HL-60 (cell line): ENCODE measurements around the gene S100A6.

ENCODE experiments used
- DNase-seq, 2 experiments: peaks; one replicate each; pipeline ENCODE4 v3.0.0-alpha.2; 2010 to 2020; ENCODE audit warnings: low read depth in 1 of 2, low spot score in 1 of 2
- H3K27ac ChIP-seq: fragments of 250-450 bp; sonication (Bioruptor Pico); replicated peaks from 2 replicates; pipeline ENCODE4 v1.5.1; 2020; ENCODE audit warnings: mild to moderate bottlenecking, moderate library complexity
- H3K27me3 ChIP-seq: fragments of 250-450 bp; sonication (Bioruptor Pico); 2 replicates; pipeline ENCODE4 v1.5.1; 2021; ENCODE audit warnings: mild to moderate bottlenecking, moderate library complexity; ENCODE audit not compliant: insufficient read depth, poor library complexity, severe bottlenecking
- H3K4me3 ChIP-seq: replicated peaks from 2 replicates; pipeline ENCODE4 v1.5.1; 2011; ENCODE audit warnings: mild to moderate bottlenecking, control low read depth, low read length; ENCODE audit not compliant: insufficient read depth
- GABPA ChIP-seq: IDR thresholded peaks from 2 replicates; pipeline ENCODE4 v1.6.1; 2012; ENCODE audit warnings: low read depth
- POLR2AphosphoS5 ChIP-seq: IDR thresholded peaks from 2 replicates; pipeline ENCODE4 v1.6.1; 2012; ENCODE audit warnings: low read depth
- REST ChIP-seq: IDR thresholded peaks from 2 replicates; pipeline ENCODE4 v1.6.1; 2012; ENCODE audit warnings: low read depth; ENCODE audit not compliant: insufficient replicate concordance
- SPI1 ChIP-seq: IDR thresholded peaks from 2 replicates; pipeline ENCODE4 v1.6.1; 2012; ENCODE audit warnings: low read depth, mild to moderate bottlenecking, borderline replicate concordance
- TF ChIP-seq, protein P1 (sequence below): IDR thresholded peaks from one replicate; pipeline ENCODE4 v1.5.1; 2011; ENCODE audit warnings: low read length, control low read depth, inconsistent platforms; ENCODE audit not compliant: insufficient read depth

S100A6 gene

GRCh38 chr1:153549741-153550397, 14.1 kb upstream of the S100A6 start:
- TF ChIP-seq POLR2AphosphoS5 (no peak), REST (no peak), SPI1 (no peak), GABPA (no peak)
- TF ChIP-seq, protein P1, sequence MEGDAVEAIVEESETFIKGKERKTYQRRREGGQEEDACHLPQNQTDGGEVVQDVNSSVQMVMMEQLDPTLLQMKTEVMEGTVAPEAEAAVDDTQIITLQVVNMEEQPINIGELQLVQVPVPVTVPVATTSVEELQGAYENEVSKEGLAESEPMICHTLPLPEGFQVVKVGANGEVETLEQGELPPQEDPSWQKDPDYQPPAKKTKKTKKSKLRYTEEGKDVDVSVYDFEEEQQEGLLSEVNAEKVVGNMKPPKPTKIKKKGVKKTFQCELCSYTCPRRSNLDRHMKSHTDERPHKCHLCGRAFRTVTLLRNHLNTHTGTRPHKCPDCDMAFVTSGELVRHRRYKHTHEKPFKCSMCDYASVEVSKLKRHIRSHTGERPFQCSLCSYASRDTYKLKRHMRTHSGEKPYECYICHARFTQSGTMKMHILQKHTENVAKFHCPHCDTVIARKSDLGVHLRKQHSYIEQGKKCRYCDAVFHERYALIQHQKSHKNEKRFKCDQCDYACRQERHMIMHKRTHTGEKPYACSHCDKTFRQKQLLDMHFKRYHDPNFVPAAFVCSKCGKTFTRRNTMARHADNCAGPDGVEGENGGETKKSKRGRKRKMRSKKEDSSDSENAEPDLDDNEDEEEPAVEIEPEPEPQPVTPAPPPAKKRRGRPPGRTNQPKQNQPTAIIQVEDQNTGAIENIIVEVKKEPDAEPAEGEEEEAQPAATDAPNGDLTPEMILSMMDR, result no peak
- no peak for DNase-seq
- Histone ChIP-seq H3K27ac (no peak overlapping the region), H3K4me3 (no peak overlapping the region), H3K27me3 (no peaks in the 10 kb centered on the region)

DNA sequence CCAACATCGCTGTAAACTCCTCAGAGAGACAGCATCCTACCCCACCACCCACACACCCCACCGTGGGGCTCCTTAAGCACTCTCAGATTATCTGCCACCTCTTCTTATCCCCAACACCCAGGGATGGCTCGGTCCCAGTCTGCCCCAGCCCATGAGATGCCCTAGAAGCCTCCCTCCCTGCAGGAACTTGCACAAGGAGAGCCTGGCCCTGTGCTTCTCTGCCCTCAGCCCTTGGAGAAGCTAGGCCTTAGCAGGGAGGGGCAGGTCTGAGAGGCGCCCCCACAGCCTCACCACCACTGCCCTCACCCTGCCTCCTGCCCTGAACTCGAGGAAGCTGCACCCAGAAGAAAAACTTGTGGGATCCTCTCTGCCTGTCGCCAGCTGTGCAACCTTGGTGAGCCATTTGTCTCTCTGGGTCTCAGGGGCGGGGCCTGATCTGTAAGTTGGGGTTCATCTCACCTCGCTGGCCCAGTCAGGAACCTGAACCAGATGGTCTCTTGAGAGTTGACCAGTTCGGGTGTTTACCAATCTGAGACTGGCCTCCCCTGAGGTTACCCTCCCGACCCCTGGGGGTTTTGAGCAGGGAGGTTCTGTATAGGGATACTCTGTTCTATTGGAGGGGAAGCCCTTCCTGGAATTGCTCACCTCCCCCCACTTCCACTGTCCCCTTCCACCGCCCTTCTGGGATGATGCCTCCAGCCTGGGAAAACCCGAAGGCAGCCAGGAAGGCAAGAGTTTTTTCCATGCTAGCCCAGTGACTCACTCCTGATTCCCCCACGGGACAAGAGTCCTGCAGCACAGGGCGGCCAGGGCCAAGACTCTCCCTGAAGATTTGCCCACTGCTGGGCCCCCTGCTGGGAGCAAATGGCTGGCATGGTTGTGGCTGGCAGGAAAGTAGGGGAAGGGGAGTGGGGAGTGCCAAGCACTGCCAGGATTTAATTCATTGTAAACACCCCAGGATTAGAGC, 13.2 kb upstream of the S100A6 start, which contains the start of gene S100A3:
TSS of gene S100A3 (minus strand) at position 537 of the 967 bp plus-strand sequence. CDS start 773 bp downstream, outside the sequence.
- H3K4me3 ChIP-seq, result no peak within 1 kb of the TSS
- peak within 1 kb of the TSS; percentile 5; the same call in 1 of the 2 replicates for H3K27ac ChIP-seq
- peak in 1 of 2 experiments; percentile 53 for DNase-seq
- TF ChIP-seq SPI1 (no peak), REST (no peak), GABPA (no peak), POLR2AphosphoS5 (no peak)
- TF ChIP-seq, protein P1, result no peak
- H3K27me3 ChIP-seq, result no peaks in the 10 kb centered on the region

- no peak for DNase-seq
- no peak for TF ChIP-seq GABPA
- TF ChIP-seq, protein P1, result no peak
- TF ChIP-seq SPI1, result no peak
- no peak for TF ChIP-seq POLR2AphosphoS5
- TF ChIP-seq REST, result no peak
- Histone ChIP-seq H3K4me3 (no peak overlapping the region), H3K27ac (peak overlapping the region; percentile 93), H3K27me3 (no peaks in the 10 kb centered on the region)
Observed at GRCh38 chr1:153547560-153548551, 12.1 kb upstream of the S100A6 start.
